Breast epithelium (tissue), 3 donors: ENCODE measurements around the gene DCDC2C.

Experiments used
- POLR2AphosphoS5 ChIP-seq, 3 donors: sonication (generic); formaldehyde crosslinking; IDR thresholded peaks; one replicate each; pipeline ENCODE4 v1.6.1; 2017; ENCODE audit warnings: antibody characterized with exemption in 3 of 3
- TF ChIP-seq, protein P1 (sequence below), 3 donors: fragments of 450-650 bp; IDR thresholded peaks; one replicate each; pipeline ENCODE4 v1.5.1; 2016 to 2017; ENCODE audit warnings: antibody characterized with exemption in 3 of 3, mild to moderate bottlenecking in 3 of 3, moderate library complexity in 3 of 3

- no peak for TF ChIP-seq POLR2AphosphoS5 (IDR thresholded peaks at IDR 0.05)
- TF ChIP-seq, protein P1, sequence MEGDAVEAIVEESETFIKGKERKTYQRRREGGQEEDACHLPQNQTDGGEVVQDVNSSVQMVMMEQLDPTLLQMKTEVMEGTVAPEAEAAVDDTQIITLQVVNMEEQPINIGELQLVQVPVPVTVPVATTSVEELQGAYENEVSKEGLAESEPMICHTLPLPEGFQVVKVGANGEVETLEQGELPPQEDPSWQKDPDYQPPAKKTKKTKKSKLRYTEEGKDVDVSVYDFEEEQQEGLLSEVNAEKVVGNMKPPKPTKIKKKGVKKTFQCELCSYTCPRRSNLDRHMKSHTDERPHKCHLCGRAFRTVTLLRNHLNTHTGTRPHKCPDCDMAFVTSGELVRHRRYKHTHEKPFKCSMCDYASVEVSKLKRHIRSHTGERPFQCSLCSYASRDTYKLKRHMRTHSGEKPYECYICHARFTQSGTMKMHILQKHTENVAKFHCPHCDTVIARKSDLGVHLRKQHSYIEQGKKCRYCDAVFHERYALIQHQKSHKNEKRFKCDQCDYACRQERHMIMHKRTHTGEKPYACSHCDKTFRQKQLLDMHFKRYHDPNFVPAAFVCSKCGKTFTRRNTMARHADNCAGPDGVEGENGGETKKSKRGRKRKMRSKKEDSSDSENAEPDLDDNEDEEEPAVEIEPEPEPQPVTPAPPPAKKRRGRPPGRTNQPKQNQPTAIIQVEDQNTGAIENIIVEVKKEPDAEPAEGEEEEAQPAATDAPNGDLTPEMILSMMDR (IDR thresholded peaks at IDR 0.05), result no peak
These were observed 38.0 kb downstream of the DCDC2C start for GRCh38 chr2:3741396-3741795.
